ENCODE measurements around the gene LTF. TPM values are rescaled to one million over a fixed set of nuclear protein-coding genes. Genes with fewer than 3 reads are reported as not detected.

Gene LTF
- total and polyA plus RNA-seq, 2 of the 13 experiments (the other 11 are each of a cell fraction or from before 2014, with no cell fraction given) = not detected

DNA sequence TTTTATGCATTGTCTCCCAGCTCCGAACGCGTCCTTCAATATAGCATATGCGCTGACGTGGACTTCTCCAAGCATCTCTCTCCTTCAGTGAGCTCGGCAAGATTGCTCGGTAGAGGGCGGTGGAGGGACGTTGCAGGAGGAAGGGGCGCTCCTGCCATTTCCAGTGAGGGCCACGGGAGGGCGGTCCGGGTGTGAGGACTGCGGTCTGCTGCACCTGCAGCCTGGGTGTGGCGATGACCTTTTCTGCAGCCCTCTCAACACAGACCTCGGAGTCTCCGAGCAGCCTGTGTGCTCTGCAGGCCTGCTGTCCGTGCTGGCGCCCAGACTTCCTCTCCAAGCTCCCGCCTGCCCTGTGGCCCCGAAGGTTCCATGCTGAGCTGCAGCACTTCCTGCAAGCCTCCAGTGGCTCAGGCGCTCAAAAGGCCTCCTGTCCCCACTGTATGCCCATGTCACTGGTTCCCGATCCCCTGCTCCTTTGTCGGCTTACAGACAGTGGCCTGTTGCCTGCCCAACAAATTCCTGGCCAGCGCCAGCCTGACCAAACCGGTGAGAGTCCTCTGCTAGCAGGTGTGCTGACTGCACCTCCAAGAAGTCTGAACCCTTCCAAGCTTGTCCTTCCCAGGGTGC lies 24.1 kb upstream of the LTF start (continued):
- TF ChIP-seq ZNF496 (CRISPR knock-in tag; IDR thresholded peaks at IDR 0.05; ENCODE audit: insufficient replicate concordance) (no peak), TOPORS (CRISPR knock-in tag; IDR thresholded peaks at IDR 0.05) (no peak), SOX5 (CRISPR knock-in tag; IDR thresholded peaks at IDR 0.05; ENCODE audit: borderline replicate concordance) (peak; percentile 33; the same call in 1 of the 2 replicates), MBNL3 (CRISPR knock-in tag; conservative IDR thresholded peaks at IDR 0.05) (no peak), ZNF652 (CRISPR knock-in tag; IDR thresholded peaks at IDR 0.05; ENCODE audit: borderline replicate concordance, low read depth) (no peak), MLLT10 (CRISPR knock-in tag; IDR thresholded peaks at IDR 0.05) (no peak), ZNF564 (CRISPR knock-in tag; IDR thresholded peaks at IDR 0.05) (no peak), NFKB2 (CRISPR knock-in tag; IDR thresholded peaks at IDR 0.05; ENCODE audit: borderline replicate concordance) (peak; percentile 81; the same call in 1 of the 2 replicates), ZNF589 (CRISPR knock-in tag; conservative IDR thresholded peaks at IDR 0.05) (no peak), REL (CRISPR knock-in tag; conservative IDR thresholded peaks at IDR 0.05) (no peak), ZNF776 (CRISPR knock-in tag; IDR thresholded peaks at IDR 0.05) (no peak), AHR (CRISPR knock-in tag; IDR thresholded peaks at IDR 0.05) (no peak), SPEN (CRISPR knock-in tag; IDR thresholded peaks at IDR 0.05; ENCODE audit: low read depth) (no peak; the same call in 1 of the 2 replicates), ZNF382 (CRISPR knock-in tag; IDR thresholded peaks at IDR 0.05; ENCODE audit: borderline replicate concordance) (no peak), ZNF781 (CRISPR knock-in tag; IDR thresholded peaks at IDR 0.05; ENCODE audit: borderline replicate concordance, not compliant biosample characterization) (no peak), ZNF747 (CRISPR knock-in tag; IDR thresholded peaks at IDR 0.05; ENCODE audit: borderline replicate concordance) (no peak), CBX5 (CRISPR knock-in tag; IDR thresholded peaks at IDR 0.05; ENCODE audit: borderline replicate concordance) (peak; percentile 69; the same call in 1 of the 2 replicates)
- TF ChIP-seq, protein P1, sequence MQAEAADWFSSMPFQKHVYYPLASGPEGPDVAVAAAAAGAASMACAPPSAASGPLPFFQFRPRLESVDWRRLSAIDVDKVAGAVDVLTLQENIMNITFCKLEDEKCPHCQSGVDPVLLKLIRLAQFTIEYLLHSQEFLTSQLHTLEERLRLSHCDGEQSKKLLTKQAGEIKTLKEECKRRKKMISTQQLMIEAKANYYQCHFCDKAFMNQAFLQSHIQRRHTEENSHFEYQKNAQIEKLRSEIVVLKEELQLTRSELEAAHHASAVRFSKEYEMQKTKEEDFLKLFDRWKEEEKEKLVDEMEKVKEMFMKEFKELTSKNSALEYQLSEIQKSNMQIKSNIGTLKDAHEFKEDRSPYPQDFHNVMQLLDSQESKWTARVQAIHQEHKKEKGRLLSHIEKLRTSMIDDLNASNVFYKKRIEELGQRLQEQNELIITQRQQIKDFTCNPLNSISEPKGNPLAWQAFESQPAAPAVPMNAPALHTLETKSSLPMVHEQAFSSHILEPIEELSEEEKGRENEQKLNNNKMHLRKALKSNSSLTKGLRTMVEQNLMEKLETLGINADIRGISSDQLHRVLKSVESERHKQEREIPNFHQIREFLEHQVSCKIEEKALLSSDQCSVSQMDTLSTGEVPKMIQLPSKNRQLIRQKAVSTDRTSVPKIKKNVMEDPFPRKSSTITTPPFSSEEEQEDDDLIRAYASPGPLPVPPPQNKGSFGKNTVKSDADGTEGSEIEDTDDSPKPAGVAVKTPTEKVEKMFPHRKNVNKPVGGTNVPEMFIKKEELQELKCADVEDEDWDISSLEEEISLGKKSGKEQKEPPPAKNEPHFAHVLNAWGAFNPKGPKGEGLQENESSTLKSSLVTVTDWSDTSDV (CRISPR knock-in tag; IDR thresholded peaks at IDR 0.05) = no peak
- TF ChIP-seq, protein P2, sequence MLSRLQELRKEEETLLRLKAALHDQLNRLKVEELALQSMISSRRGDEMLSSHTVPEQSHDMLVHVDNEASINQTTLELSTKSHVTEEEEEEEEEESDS (CRISPR knock-in tag; IDR thresholded peaks at IDR 0.05; ENCODE audit: borderline replicate concordance) = no peak
- TF ChIP-seq, protein P3, sequence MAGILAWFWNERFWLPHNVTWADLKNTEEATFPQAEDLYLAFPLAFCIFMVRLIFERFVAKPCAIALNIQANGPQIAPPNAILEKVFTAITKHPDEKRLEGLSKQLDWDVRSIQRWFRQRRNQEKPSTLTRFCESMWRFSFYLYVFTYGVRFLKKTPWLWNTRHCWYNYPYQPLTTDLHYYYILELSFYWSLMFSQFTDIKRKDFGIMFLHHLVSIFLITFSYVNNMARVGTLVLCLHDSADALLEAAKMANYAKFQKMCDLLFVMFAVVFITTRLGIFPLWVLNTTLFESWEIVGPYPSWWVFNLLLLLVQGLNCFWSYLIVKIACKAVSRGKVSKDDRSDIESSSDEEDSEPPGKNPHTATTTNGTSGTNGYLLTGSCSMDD (CRISPR knock-in tag; IDR thresholded peaks at IDR 0.05) = no peak
- TF ChIP-seq, protein P4, sequence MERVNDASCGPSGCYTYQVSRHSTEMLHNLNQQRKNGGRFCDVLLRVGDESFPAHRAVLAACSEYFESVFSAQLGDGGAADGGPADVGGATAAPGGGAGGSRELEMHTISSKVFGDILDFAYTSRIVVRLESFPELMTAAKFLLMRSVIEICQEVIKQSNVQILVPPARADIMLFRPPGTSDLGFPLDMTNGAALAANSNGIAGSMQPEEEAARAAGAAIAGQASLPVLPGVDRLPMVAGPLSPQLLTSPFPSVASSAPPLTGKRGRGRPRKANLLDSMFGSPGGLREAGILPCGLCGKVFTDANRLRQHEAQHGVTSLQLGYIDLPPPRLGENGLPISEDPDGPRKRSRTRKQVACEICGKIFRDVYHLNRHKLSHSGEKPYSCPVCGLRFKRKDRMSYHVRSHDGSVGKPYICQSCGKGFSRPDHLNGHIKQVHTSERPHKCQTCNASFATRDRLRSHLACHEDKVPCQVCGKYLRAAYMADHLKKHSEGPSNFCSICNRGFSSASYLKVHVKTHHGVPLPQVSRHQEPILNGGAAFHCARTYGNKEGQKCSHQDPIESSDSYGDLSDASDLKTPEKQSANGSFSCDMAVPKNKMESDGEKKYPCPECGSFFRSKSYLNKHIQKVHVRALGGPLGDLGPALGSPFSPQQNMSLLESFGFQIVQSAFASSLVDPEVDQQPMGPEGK (CRISPR knock-in tag; IDR thresholded peaks at IDR 0.05) = no peak; the same call in 1 of the 2 replicates
- TF ChIP-seq, protein P5, sequence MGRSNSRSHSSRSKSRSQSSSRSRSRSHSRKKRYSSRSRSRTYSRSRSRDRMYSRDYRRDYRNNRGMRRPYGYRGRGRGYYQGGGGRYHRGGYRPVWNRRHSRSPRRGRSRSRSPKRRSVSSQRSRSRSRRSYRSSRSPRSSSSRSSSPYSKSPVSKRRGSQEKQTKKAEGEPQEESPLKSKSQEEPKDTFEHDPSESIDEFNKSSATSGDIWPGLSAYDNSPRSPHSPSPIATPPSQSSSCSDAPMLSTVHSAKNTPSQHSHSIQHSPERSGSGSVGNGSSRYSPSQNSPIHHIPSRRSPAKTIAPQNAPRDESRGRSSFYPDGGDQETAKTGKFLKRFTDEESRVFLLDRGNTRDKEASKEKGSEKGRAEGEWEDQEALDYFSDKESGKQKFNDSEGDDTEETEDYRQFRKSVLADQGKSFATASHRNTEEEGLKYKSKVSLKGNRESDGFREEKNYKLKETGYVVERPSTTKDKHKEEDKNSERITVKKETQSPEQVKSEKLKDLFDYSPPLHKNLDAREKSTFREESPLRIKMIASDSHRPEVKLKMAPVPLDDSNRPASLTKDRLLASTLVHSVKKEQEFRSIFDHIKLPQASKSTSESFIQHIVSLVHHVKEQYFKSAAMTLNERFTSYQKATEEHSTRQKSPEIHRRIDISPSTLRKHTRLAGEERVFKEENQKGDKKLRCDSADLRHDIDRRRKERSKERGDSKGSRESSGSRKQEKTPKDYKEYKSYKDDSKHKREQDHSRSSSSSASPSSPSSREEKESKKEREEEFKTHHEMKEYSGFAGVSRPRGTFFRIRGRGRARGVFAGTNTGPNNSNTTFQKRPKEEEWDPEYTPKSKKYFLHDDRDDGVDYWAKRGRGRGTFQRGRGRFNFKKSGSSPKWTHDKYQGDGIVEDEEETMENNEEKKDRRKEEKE (IDR thresholded peaks at IDR 0.05) = no peak

All from HepG2 (cell line).